IMR-90 (cell line): ENCODE results near the gene GLT1D1. TPM values are rescaled to one million over a fixed set of nuclear protein-coding genes. Genes with fewer than 3 reads are reported as not detected.

Experiments used
- ATAC-seq: fragments of 200-7000 bp; cut with Tn5 transposase; 2 replicates; pipeline ENCODE4 v1.9.1; 2020; ENCODE audit warnings: low read depth, mild to moderate bottlenecking, moderate library complexity
- BruUV-seq: library from RNA; stranded (reverse); fragments of 400-500 nt; replicated peaks from 2 replicates; lab custom pipeline; 2021; lab: Mats Ljungman, UMichigan
- CTCF ChIA-PET: fragments of 300-600 bp; formaldehyde crosslinking; extraction: SDS; loops from one replicate; lab custom pipeline; 2021; ENCODE audit warnings: antibody characterized with exemption; lab: Yijun Ruan, JAX
- POLR2A ChIA-PET: fragments of 300-600 bp; sonication (Branson Sonifier 250); formaldehyde crosslinking; loops from one replicate; lab custom pipeline; 2022; ENCODE audit warnings: antibody characterized with exemption; ENCODE audit not compliant: unreplicated experiment; lab: Charles Lee
- DNase-seq: peaks from one replicate; pipeline ENCODE4 v3.0.0; 2013
- H2AFZ ChIP-seq: replicated peaks from 2 replicates; pipeline ENCODE3; 2013; ENCODE audit warnings: low read length, mild to moderate bottlenecking; ENCODE audit not compliant: poor library complexity
- H2AK5ac ChIP-seq: 2 replicates; pipeline ENCODE4 v1.6.1; 2013; ENCODE audit warnings: low read depth, low read length, inconsistent platforms
- H2AK9ac ChIP-seq: replicated peaks from 2 replicates; pipeline ENCODE3; 2013; ENCODE audit warnings: mild to moderate bottlenecking, low read depth, low read length, moderate library complexity; ENCODE audit not compliant: poor library complexity
- H2BK120ac ChIP-seq: 2 replicates; pipeline ENCODE4 v1.6.1; 2013; ENCODE audit warnings: low read depth, low read length, inconsistent platforms
- H2BK15ac ChIP-seq: 3 replicates; pipeline ENCODE4 v1.6.1; 2013; ENCODE audit warnings: low read depth, low read length, inconsistent platforms
- H2BK20ac ChIP-seq: 2 replicates; pipeline ENCODE4 v1.6.1; 2013; ENCODE audit warnings: low read depth, mild to moderate bottlenecking, inconsistent platforms, low read length, moderate library complexity
- H2BK5ac ChIP-seq: 2 replicates; pipeline ENCODE4 v1.6.1; 2013; ENCODE audit warnings: mild to moderate bottlenecking, low read depth, low read length, inconsistent platforms; ENCODE audit not compliant: poor library complexity, severe bottlenecking
- H3K14ac ChIP-seq: replicated peaks from 2 replicates; pipeline ENCODE4 v1.6.1; 2013; ENCODE audit warnings: low read depth, low read length, inconsistent platforms
- H3K18ac ChIP-seq: 2 replicates; pipeline ENCODE4 v1.6.1; 2013; ENCODE audit warnings: low read depth, low read length, control low read depth
- H3K23ac ChIP-seq: 2 replicates; pipeline ENCODE4 v1.6.1; 2013; ENCODE audit warnings: low read depth, low read length, inconsistent platforms
- H3K27ac ChIP-seq: 2 replicates; pipeline ENCODE4 v1.5.1; 2013; ENCODE audit warnings: mild to moderate bottlenecking, control low read depth, low read length; ENCODE audit not compliant: insufficient read depth
- H3K27me3 ChIP-seq: 2 replicates; pipeline ENCODE4 v1.6.1; 2013; ENCODE audit warnings: low read length; ENCODE audit not compliant: control insufficient read depth, insufficient read depth
- H3K36me3 ChIP-seq: 2 replicates; pipeline ENCODE4 v1.6.1; 2013; ENCODE audit warnings: low read length, mixed read lengths; ENCODE audit not compliant: control insufficient read depth, insufficient read depth
- H3K4ac ChIP-seq: 2 replicates; pipeline ENCODE4 v1.6.1; 2013; ENCODE audit warnings: low read depth, low read length, inconsistent platforms
- H3K4me1 ChIP-seq: 2 replicates; pipeline ENCODE4 v1.6.1; 2013; ENCODE audit warnings: low read length, mixed read lengths; ENCODE audit not compliant: control insufficient read depth, insufficient read depth
- H3K4me2 ChIP-seq: 2 replicates; pipeline ENCODE4 v1.6.1; 2013; ENCODE audit warnings: low read depth, mild to moderate bottlenecking, control low read depth, low read length, moderate library complexity
- H3K4me3 ChIP-seq: 2 replicates; pipeline ENCODE4 v1.5.1; 2013; ENCODE audit warnings: low read depth, mild to moderate bottlenecking, control low read depth, low read length, moderate library complexity; ENCODE audit not compliant: insufficient read depth
- H3K56ac ChIP-seq: 2 replicates; pipeline ENCODE4 v1.6.1; 2013; ENCODE audit warnings: low read length, inconsistent platforms; ENCODE audit not compliant: insufficient read depth; ENCODE audit errors: extremely low read depth
- H3K79me1 ChIP-seq, 2 experiments: 2 replicates each; pipeline ENCODE4 v1.6.1; 2013; ENCODE audit warnings: low read length in 2 of 2, inconsistent platforms in 1 of 2, low read depth in 1 of 2
- H3K9ac ChIP-seq: 2 replicates; pipeline ENCODE4 v1.6.1; 2013; ENCODE audit warnings: low read depth, low read length, control low read depth
- H3K9me1 ChIP-seq: 2 replicates; pipeline ENCODE4 v1.6.1; 2013; ENCODE audit warnings: low read length, inconsistent platforms; ENCODE audit not compliant: insufficient read depth
- H3K9me3 ChIP-seq: 2 replicates; pipeline ENCODE4 v1.6.1; 2013; ENCODE audit warnings: low read length; ENCODE audit not compliant: control insufficient read depth, insufficient read depth
- H4K20me1 ChIP-seq: 2 replicates; pipeline ENCODE4 v1.6.1; 2013; ENCODE audit warnings: low read length, inconsistent platforms; ENCODE audit not compliant: insufficient read depth
- H4K5ac ChIP-seq: 2 replicates; pipeline ENCODE4 v1.6.1; 2013; ENCODE audit warnings: mild to moderate bottlenecking, low read depth, low read length, control low read depth
- H4K8ac ChIP-seq, 2 experiments: 2 replicates each; pipeline ENCODE4 v1.6.1; 2013; ENCODE audit warnings: low read depth in 2 of 2, low read length in 2 of 2, control low read depth in 1 of 2, inconsistent platforms in 1 of 2
- H4K91ac ChIP-seq: 2 replicates; pipeline ENCODE4 v1.6.1; 2013; ENCODE audit warnings: low read depth, low read length, inconsistent platforms; ENCODE audit not compliant: insufficient read depth
- BHLHE40 ChIP-seq: fragments of 150-350 bp; IDR thresholded peaks from 2 replicates; pipeline ENCODE4 v1.6.1; 2016; ENCODE audit warnings: mild to moderate bottlenecking, low read depth, low read length
- CHD1 ChIP-seq: IDR thresholded peaks from 2 replicates; pipeline ENCODE4 v1.6.1; 2012; ENCODE audit warnings: low read depth, low read length, improper control_type of control experiment
- CTCF ChIP-seq: conservative IDR thresholded peaks from 2 replicates; pipeline ENCODE4 v1.5.1; 2012; ENCODE audit warnings: mild to moderate bottlenecking, low read depth, low read length, improper control_type of control experiment
- FOS ChIP-seq: fragments of 150-350 bp; IDR thresholded peaks from 2 replicates; pipeline ENCODE4 v1.6.1; 2016; ENCODE audit warnings: low read depth, low read length
- MAZ ChIP-seq: IDR thresholded peaks from 2 replicates; pipeline ENCODE4 v1.6.1; 2012; ENCODE audit warnings: low read depth, mild to moderate bottlenecking, low read length, improper control_type of control experiment, moderate library complexity, borderline replicate concordance
- POLR2A ChIP-seq: IDR thresholded peaks from 2 replicates; pipeline ENCODE4 v1.6.1; 2012; ENCODE audit warnings: mild to moderate bottlenecking, low read depth, low read length
- RFX5 ChIP-seq: IDR thresholded peaks from 2 replicates; pipeline ENCODE4 v1.8.0; 2012; ENCODE audit warnings: low read depth, mild to moderate bottlenecking, low read length, moderate library complexity
- WGBS, 2 experiments: methylation state at CpG; one replicate each; pipeline versions ENCODE4 v1.1.5 to v1.1.7; 2013; ENCODE audit warnings: missing lambda C conversion rate in 2 of 2; ENCODE audit not compliant: insufficient read length in 1 of 2; ENCODE audit errors: extremely low coverage in 2 of 2; 5-methylcytosine and 5-hydroxymethylcytosine counted together
- dilution Hi-C: fragments of 300-500 bp; cut with HindIII; formaldehyde crosslinking; loops from one replicate; pipeline ENCODE4 v1.14.3; 2018; ENCODE audit warnings: low sequenced_read_pairs; ENCODE audit not compliant: unreplicated experiment
- in situ Hi-C: fragments of 300-500 bp; cut with MboI; formaldehyde crosslinking; loops from 3 replicates; pipeline ENCODE4 v1.14.3; 2019; ENCODE audit warnings: low sequenced_read_pairs, inconsistent platforms, mixed read lengths
- intact Hi-C: fragments of 100-400 bp; cut with micrococcal nuclease; formaldehyde crosslinking; loops from 2 replicates; pipeline ENCODE4 v1.10.0; 2022
- polyA plus RNA-seq, 3 experiments: library from polyadenylated mRNA; depleted of rRNA; stranded (reverse); fragments of >200 nt; gene quantifications; 2 replicates each; pipeline ENCODE4 v1.2.3, GENCODE V29; 2012; ENCODE audit warnings: low replicate concordance in 1 of 3
- total RNA-seq: library from RNA; depleted of rRNA; stranded (reverse); fragments of >200 nt; gene quantifications from 2 replicates; pipeline ENCODE4 v1.2.3, GENCODE V29; 2012
- TF ChIP-seq, protein P1 (sequence below): fragments of 150-350 bp; IDR thresholded peaks from 2 replicates; pipeline ENCODE4 v1.6.1; 2016; ENCODE audit warnings: low read depth, mild to moderate bottlenecking, low read length, moderate library complexity, borderline replicate concordance

Gene GLT1D1
- total and polyA plus RNA-seq, 2 of the 4 experiments (the other 2 are of a cell fraction): not detected

DNA sequence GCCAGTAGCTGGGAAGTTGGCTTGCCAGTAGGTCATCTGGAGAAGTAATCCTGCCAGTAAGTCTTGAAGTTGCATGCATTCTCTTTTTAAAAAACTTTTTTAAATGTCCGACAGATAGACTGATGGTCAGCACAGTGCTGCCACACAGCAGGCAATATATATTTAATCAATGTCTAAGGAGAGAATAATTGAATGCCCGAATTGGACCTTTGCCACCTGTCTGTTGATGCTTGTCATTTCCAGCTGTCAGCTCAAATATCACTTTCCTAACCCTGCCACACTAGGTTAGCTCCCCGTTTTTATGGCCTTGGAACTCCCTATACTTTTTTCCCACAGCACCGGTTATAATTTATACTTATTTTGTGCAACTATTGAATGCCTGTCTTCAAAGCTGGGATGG is 27.4 kb upstream of the GLT1D1 start:
- no peaks in the 10 kb centered on the region; the same call in 1 of the 2 replicates for H3K9me3 ChIP-seq
- no peak overlapping the region for H3K18ac ChIP-seq
- H4K20me1 ChIP-seq: no peaks in the 10 kb centered on the region
- intact Hi-C loops: no loop called here
- no peak overlapping the region for H2BK15ac ChIP-seq
- ATAC-seq (no peak), DNase-seq (no peak)
- no peaks in the 10 kb centered on the region; the same call in 1 of the 2 replicates for H3K9me1 ChIP-seq
- TF ChIP-seq FOS (no peak), POLR2A (no peak), RFX5 (no peak), CHD1 (no peak), MAZ (no peak), CTCF (no peak), BHLHE40 (no peak)
- TF ChIP-seq, protein P1, sequence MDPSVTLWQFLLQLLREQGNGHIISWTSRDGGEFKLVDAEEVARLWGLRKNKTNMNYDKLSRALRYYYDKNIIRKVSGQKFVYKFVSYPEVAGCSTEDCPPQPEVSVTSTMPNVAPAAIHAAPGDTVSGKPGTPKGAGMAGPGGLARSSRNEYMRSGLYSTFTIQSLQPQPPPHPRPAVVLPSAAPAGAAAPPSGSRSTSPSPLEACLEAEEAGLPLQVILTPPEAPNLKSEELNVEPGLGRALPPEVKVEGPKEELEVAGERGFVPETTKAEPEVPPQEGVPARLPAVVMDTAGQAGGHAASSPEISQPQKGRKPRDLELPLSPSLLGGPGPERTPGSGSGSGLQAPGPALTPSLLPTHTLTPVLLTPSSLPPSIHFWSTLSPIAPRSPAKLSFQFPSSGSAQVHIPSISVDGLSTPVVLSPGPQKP: no peak
- H2AK9ac ChIP-seq: no peak overlapping the region
- no peak overlapping the region for H3K4me2 ChIP-seq
- no peaks in the 10 kb centered on the region for H3K27me3 ChIP-seq
- no peak overlapping the region for H3K23ac ChIP-seq
- no CpG with 5 or more reads among the region's 4 CpGs for WGBS, 2 experiments
- H3K36me3 ChIP-seq: 0 out of 2 replicates have a peak, but pooled peaks cover 4% of the 10 kb centered on the region
- H3K9ac ChIP-seq: no peak overlapping the region
- dilution Hi-C loops: no loop called here
- no peak overlapping the region for H3K14ac ChIP-seq
- no peak overlapping the region for H3K4me3 ChIP-seq
- in situ Hi-C loops: no loop called here
- ChIA-PET CTCF (no interaction called here), POLR2A (no interaction called here)
- H3K79me1 ChIP-seq: peaks cover 11 to 18% of the 10 kb centered on the region in 2 experiments
- no peak overlapping the region for H3K27ac ChIP-seq
- H3K4ac ChIP-seq: no peak overlapping the region
- H3K56ac ChIP-seq: no peak overlapping the region
- H2AK5ac ChIP-seq: no peak overlapping the region
- no peak overlapping the region for H2BK5ac ChIP-seq
- H3K4me1 ChIP-seq: peaks cover 3% of the 10 kb centered on the region; the same call in 1 of the 2 replicates
- H2BK20ac ChIP-seq: no peak overlapping the region
- H4K8ac ChIP-seq: no peak overlapping the region
- H2BK120ac ChIP-seq: no peak overlapping the region
- H4K5ac ChIP-seq: no peak overlapping the region
- BruUV-seq: no TSS peak
- no peak overlapping the region for H4K91ac ChIP-seq
- no peak overlapping the region for H2AFZ ChIP-seq
